Measurements from ENCODE around the gene FOSB.

Gene FOSB

GRCh38 chr19:45477186-45477585 is 9.4 kb downstream of the FOSB start:
- no peak for DNase-seq
- no peak for TF ChIP-seq CTCF (IDR thresholded peaks at IDR 0.05)
- Histone ChIP-seq H3K27me3 (peaks cover 0 to 3% of the 10 kb centered on the region in 2 donors), H3K27ac (peak overlapping the region in 1 of 2 donors; percentile 98), H3K36me3 (no peaks in the 10 kb centered on the region), H3K4me1 (peaks cover 0 to 18% (median 8%) of the 10 kb centered on the region in 4 donors), H3K4me3 (no peak overlapping the region), H3K9me3 (no peaks in the 10 kb centered on the region)
- intact Hi-C loops (cut with DNase I; ENCODE audit: low total_unique reads) = no loop called here

DNA sequence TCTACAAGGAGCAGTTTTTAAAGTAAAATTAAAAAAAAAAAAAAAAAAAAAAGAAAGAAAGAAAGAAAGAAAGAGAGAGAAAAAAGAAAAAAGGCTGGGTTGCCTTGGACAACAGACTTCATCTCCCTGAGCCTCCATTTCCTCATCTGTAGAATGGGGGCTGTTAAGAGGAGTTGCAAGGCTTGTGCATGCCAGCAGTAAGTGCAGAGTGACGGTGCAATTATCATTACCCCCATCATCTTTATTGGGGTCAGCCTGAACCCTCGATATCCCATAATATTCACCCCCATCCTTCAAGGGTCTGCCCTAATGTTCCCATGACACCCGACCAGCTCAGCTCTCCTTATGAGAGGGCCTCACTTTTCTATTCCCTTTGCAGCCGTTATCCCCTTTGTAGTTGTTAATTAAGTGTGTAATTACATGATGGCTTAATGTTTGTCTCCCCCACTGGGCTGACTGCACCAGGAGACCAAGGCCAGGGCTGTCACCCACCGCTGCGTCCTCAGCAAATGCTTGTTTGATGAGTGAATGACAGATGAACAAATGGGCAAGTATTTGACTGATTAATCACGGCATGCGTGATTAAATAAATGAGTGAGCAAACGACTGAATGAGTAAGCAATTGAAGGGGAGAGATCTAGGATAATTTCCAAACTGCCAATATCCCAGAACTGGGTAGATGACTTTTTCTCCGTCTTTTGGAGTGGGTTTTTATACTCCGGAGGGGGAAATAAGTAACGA is 10.1 kb downstream of the FOSB start:
- Histone ChIP-seq H3K36me3 (no peaks in the 10 kb centered on the region), H3K27me3 (peaks cover 0 to 3% of the 10 kb centered on the region in 2 donors), H3K4me3 (peak overlapping the region; percentile 51 to 55), H3K4me1 (peaks cover 0 to 12% (median 8%) of the 10 kb centered on the region in 4 donors), H3K27ac (peak overlapping the region; percentile 94 to 98), H3K9me3 (no peaks in the 10 kb centered on the region)
- TF ChIP-seq CTCF (IDR thresholded peaks at IDR 0.05) = no peak
- no peak for DNase-seq
- intact Hi-C loops (cut with DNase I; ENCODE audit: low total_unique reads) = loop anchor here (2.0 kb wide), 1 partner anchor 39 kb away; no protein-coding TSS in a partner anchor

GRCh38 chr19:45478454-45479238 is 10.8 kb downstream of the FOSB start:
- Histone ChIP-seq H3K27me3 (no peaks in the 10 kb centered on the region), H3K4me1 (peaks cover 0 to 12% (median 8%) of the 10 kb centered on the region in 4 donors), H3K9me3 (no peaks in the 10 kb centered on the region), H3K4me3 (peak overlapping the region; percentile 51 to 55), H3K36me3 (no peaks in the 10 kb centered on the region), H3K27ac (peak overlapping the region; percentile 94 to 98)
- intact Hi-C loops (cut with DNase I; ENCODE audit: low total_unique reads) = loop anchor here (2.0 kb wide), 1 partner anchor 40 kb away; no protein-coding TSS in a partner anchor
- peak; percentile 77 to 89 for DNase-seq
- peak; percentile 95 to 98 for TF ChIP-seq CTCF (IDR thresholded peaks at IDR 0.05)

- Histone ChIP-seq H3K36me3 (no peaks in the 10 kb centered on the region), H3K27me3 (no peaks in the 10 kb centered on the region), H3K4me3 (no peak overlapping the region), H3K9me3 (no peaks in the 10 kb centered on the region), H3K4me1 (peaks cover 0 to 9% (median 7%) of the 10 kb centered on the region in 4 donors), H3K27ac (no peak overlapping the region)
- intact Hi-C loops (cut with DNase I; ENCODE audit: low total_unique reads) = no loop called here
- TF ChIP-seq CTCF (IDR thresholded peaks at IDR 0.05) = no peak
- no peak for DNase-seq
Measured at GRCh38 chr19:45483033-45483432, 15.2 kb downstream of the FOSB start.

DNA sequence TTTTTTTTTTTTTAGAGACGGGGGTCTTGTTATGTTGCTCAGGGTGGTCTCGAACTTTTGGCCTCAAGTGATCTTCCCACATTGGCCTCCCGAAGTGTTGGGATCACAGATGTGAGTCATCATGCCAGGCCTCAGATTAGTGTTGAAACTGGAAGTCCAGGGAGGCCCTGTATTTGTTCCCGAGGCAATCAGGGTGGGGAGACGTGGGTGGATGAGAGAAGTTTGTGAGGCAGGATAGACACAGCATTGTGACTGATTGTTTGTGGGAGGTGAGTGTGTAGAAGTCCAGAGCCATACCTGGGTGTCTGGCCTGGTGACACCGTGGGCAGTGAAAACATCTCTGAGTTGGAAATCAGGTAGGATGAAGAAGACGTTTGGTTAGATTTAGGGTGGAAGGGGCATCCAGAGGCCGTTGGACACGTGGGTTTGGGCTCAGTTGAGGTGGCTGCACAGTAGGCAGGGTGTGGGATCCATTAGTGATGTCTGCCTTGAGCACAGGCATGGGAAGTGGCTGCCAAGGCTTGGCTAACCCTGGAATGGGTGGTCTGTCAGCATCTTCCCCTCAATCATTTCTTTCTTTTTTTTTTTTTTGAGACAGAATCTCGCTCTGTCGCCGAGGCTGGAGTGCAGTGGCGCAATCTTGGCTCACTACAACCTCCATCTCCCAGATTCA is 16.6 kb downstream of the FOSB start:
- Histone ChIP-seq H3K27ac (no peak overlapping the region), H3K27me3 (no peaks in the 10 kb centered on the region), H3K36me3 (no peaks in the 10 kb centered on the region), H3K9me3 (no peaks in the 10 kb centered on the region), H3K4me1 (peaks cover 0 to 7% (median 5%) of the 10 kb centered on the region in 4 donors), H3K4me3 (no peak overlapping the region)
- DNase-seq = no peak
- TF ChIP-seq CTCF (IDR thresholded peaks at IDR 0.05) = no peak
- intact Hi-C loops (cut with DNase I; ENCODE audit: low total_unique reads) = no loop called here
